Stimulated activated naive CD8-positive, alpha-beta T cell treated with anti-CD3 and anti-CD28 coated beads, Interleukin-15, amount 100 ng/mL, for 72 hours (primary cell): ENCODE measurements around the gene PBX1.
A peak's percentile ranks its signal among the peaks of the same experiment; 100 is the strongest.

Experiments used
- ATAC-seq: fragments of 150-1000 bp; cut with Tn5 transposase; 2 replicates; pipeline ENCODE4 v1.10.0; 2021; ENCODE audit warnings: mild to moderate bottlenecking, moderate library complexity
- DNase-seq, 2 donors: peaks; one replicate each; pipeline ENCODE4 v3.0.0; 2021 to 2022
- H3K27ac Mint-ChIP-seq, 2 donors: one replicate each; pipeline ENCODE4 v1.8.0; 2022; ENCODE audit warnings: mild to moderate bottlenecking in 2 of 2, mixed read lengths in 2 of 2, moderate library complexity in 2 of 2
- H3K27me3 Mint-ChIP-seq: one replicate; pipeline ENCODE4 v1.8.0; 2022; ENCODE audit warnings: mixed read lengths
- H3K4me1 Mint-ChIP-seq: one replicate; pipeline ENCODE4 v1.8.0; 2022; ENCODE audit warnings: mild to moderate bottlenecking, mixed read lengths
- H3K4me3 Mint-ChIP-seq, 2 donors: one replicate each; pipeline ENCODE4 v1.8.0; 2022; ENCODE audit warnings: mild to moderate bottlenecking in 2 of 2, mixed read lengths in 2 of 2, moderate library complexity in 1 of 2
- H3K9me3 Mint-ChIP-seq, 2 donors: one replicate each; pipeline ENCODE4 v1.8.0; 2022; ENCODE audit warnings: mixed read lengths in 2 of 2

The PBX1 gene

GRCh38 chr1:164671323-164671965 lies 112.5 kb downstream of the PBX1 start:
- Mint-ChIP-seq H3K27me3 (no peaks in the 10 kb centered on the region), H3K9me3 (peaks cover 9 to 18% of the 10 kb centered on the region in 2 donors), H3K27ac (no peak overlapping the region), H3K4me3 (no peak overlapping the region), H3K4me1 (peaks cover 6% of the 10 kb centered on the region)
- ATAC-seq (no peak), DNase-seq (no peak)

GRCh38 chr1:164671966-164672571 lies 113.1 kb downstream of the PBX1 start:
- DNase-seq (no peak), ATAC-seq (no peak)
- H3K27ac Mint-ChIP-seq = no peak overlapping the region
- no peaks in the 10 kb centered on the region for H3K27me3 Mint-ChIP-seq
- peaks cover 6% of the 10 kb centered on the region for H3K4me1 Mint-ChIP-seq
- H3K9me3 Mint-ChIP-seq = peaks cover 9 to 18% of the 10 kb centered on the region in 2 donors
- H3K4me3 Mint-ChIP-seq = no peak overlapping the region

GRCh38 chr1:164672588-164672987 lies 113.6 kb downstream of the PBX1 start:
- peaks cover 6% of the 10 kb centered on the region for H3K4me1 Mint-ChIP-seq
- no peak for ATAC-seq
- no peaks in the 10 kb centered on the region for H3K27me3 Mint-ChIP-seq
- no peak overlapping the region for H3K4me3 Mint-ChIP-seq
- H3K27ac Mint-ChIP-seq = peak overlapping the region in 1 of 2 donors; percentile 96
- H3K9me3 Mint-ChIP-seq = peaks cover 9 to 22% of the 10 kb centered on the region in 2 donors
- no peak for DNase-seq

- ATAC-seq (no peak), DNase-seq (no peak)
- H3K9me3 Mint-ChIP-seq = peaks cover 9 to 20% of the 10 kb centered on the region in 2 donors
- peaks cover 6% of the 10 kb centered on the region for H3K4me1 Mint-ChIP-seq
- no peaks in the 10 kb centered on the region for H3K27me3 Mint-ChIP-seq
- no peak overlapping the region for H3K4me3 Mint-ChIP-seq
- H3K27ac Mint-ChIP-seq = no peak overlapping the region
These were observed 114.7 kb downstream of the PBX1 start for GRCh38 chr1:164673584-164674214.

- Mint-ChIP-seq H3K27ac (no peak overlapping the region), H3K4me1 (peaks cover 6% of the 10 kb centered on the region), H3K27me3 (no peaks in the 10 kb centered on the region), H3K4me3 (no peak overlapping the region), H3K9me3 (peaks cover 0 to 7% of the 10 kb centered on the region in 2 donors)
- DNase-seq = no peak
- peak; percentile 52 for ATAC-seq
These were observed 116.4 kb downstream of the PBX1 start for GRCh38 chr1:164675342-164675904.

- DNase-seq (no peak), ATAC-seq (no peak)
- Mint-ChIP-seq H3K27me3 (no peaks in the 10 kb centered on the region), H3K4me1 (no peaks in the 10 kb centered on the region), H3K27ac (no peak overlapping the region), H3K9me3 (peaks cover 0 to 7% of the 10 kb centered on the region in 2 donors), H3K4me3 (no peak overlapping the region)
These were observed 119.2 kb downstream of the PBX1 start for GRCh38 chr1:164678136-164678700.

- Mint-ChIP-seq H3K27me3 (no peaks in the 10 kb centered on the region), H3K4me3 (no peak overlapping the region), H3K27ac (no peak overlapping the region), H3K4me1 (no peaks in the 10 kb centered on the region), H3K9me3 (peaks cover 0 to 3% of the 10 kb centered on the region in 2 donors)
- ATAC-seq (no peak), DNase-seq (no peak)
These were observed 123.6 kb downstream of the PBX1 start for GRCh38 chr1:164682570-164682969.

GRCh38 chr1:164683235-164683634 lies 124.3 kb downstream of the PBX1 start:
- Mint-ChIP-seq H3K9me3 (no peaks in the 10 kb centered on the region), H3K4me1 (no peaks in the 10 kb centered on the region), H3K4me3 (no peak overlapping the region), H3K27ac (no peak overlapping the region), H3K27me3 (no peaks in the 10 kb centered on the region)
- ATAC-seq (no peak), DNase-seq (no peak)

GRCh38 chr1:164685266-164686035 lies 126.5 kb downstream of the PBX1 start:
- Mint-ChIP-seq H3K9me3 (no peaks in the 10 kb centered on the region), H3K27ac (no peak overlapping the region), H3K4me1 (no peaks in the 10 kb centered on the region), H3K27me3 (no peaks in the 10 kb centered on the region), H3K4me3 (no peak overlapping the region)
- ATAC-seq (no peak), DNase-seq (no peak)

GRCh38 chr1:164687777-164688176 lies 128.8 kb downstream of the PBX1 start:
- Mint-ChIP-seq H3K4me3 (no peak overlapping the region), H3K27ac (no peak overlapping the region), H3K4me1 (no peaks in the 10 kb centered on the region), H3K27me3 (no peaks in the 10 kb centered on the region), H3K9me3 (no peaks in the 10 kb centered on the region)
- DNase-seq = no peak
- no peak for ATAC-seq

GRCh38 chr1:164688791-164689190 lies 129.8 kb downstream of the PBX1 start:
- no peak overlapping the region for H3K27ac Mint-ChIP-seq
- no peaks in the 10 kb centered on the region for H3K4me1 Mint-ChIP-seq
- H3K4me3 Mint-ChIP-seq = no peak overlapping the region
- ATAC-seq (no peak), DNase-seq (no peak)
- H3K9me3 Mint-ChIP-seq = no peaks in the 10 kb centered on the region
- H3K27me3 Mint-ChIP-seq = no peaks in the 10 kb centered on the region

- no peak overlapping the region for H3K27ac Mint-ChIP-seq
- DNase-seq (no peak), ATAC-seq (no peak)
- no peak overlapping the region for H3K4me3 Mint-ChIP-seq
- H3K27me3 Mint-ChIP-seq = no peaks in the 10 kb centered on the region
- H3K9me3 Mint-ChIP-seq = no peaks in the 10 kb centered on the region
- no peaks in the 10 kb centered on the region for H3K4me1 Mint-ChIP-seq
These were observed 130.9 kb downstream of the PBX1 start for GRCh38 chr1:164689672-164690511.

- H3K27me3 Mint-ChIP-seq = no peaks in the 10 kb centered on the region
- H3K9me3 Mint-ChIP-seq = no peaks in the 10 kb centered on the region
- DNase-seq (no peak), ATAC-seq (no peak)
- no peaks in the 10 kb centered on the region for H3K4me1 Mint-ChIP-seq
- H3K4me3 Mint-ChIP-seq = no peak overlapping the region
- no peak overlapping the region for H3K27ac Mint-ChIP-seq
These were observed 133.4 kb downstream of the PBX1 start for GRCh38 chr1:164692420-164692819.

GRCh38 chr1:164693564-164694359 lies 134.8 kb downstream of the PBX1 start:
- DNase-seq = no peak
- no peaks in the 10 kb centered on the region for H3K9me3 Mint-ChIP-seq
- no peaks in the 10 kb centered on the region for H3K4me1 Mint-ChIP-seq
- no peak for ATAC-seq
- no peak overlapping the region for H3K27ac Mint-ChIP-seq
- H3K27me3 Mint-ChIP-seq = no peaks in the 10 kb centered on the region
- no peak overlapping the region for H3K4me3 Mint-ChIP-seq
